Liver (tissue), 9 donors: ENCODE data around the gene MED23. TPM values are rescaled to one million over a fixed set of nuclear protein-coding genes. Genes with fewer than 3 reads are reported as not detected.

Source experiments
- DNase-seq: peaks from one replicate; pipeline ENCODE4 v3.0.0-alpha.2; 2017; ENCODE audit warnings: low spot score
- H3K27ac ChIP-seq, 2 donors: one replicate each; pipeline ENCODE4 v1.7.0; 2013; ENCODE audit warnings: inconsistent platforms in 2 of 2, low read length in 2 of 2, control low read depth in 1 of 2, low read depth in 1 of 2, mild to moderate bottlenecking in 1 of 2
- H3K27me3 ChIP-seq, 4 donors: one replicate each; pipeline versions ENCODE4 v1.6.1 to v1.7.0; 2013; ENCODE audit warnings: low read length in 3 of 4, inconsistent platforms in 1 of 4, mild to moderate bottlenecking in 1 of 4, moderate library complexity in 1 of 4; ENCODE audit not compliant: control insufficient read depth in 4 of 4, insufficient read depth in 4 of 4
- H3K36me3 ChIP-seq, 4 donors: one replicate each; pipeline versions ENCODE4 v1.6.1 to v1.7.0; 2013; ENCODE audit warnings: low read length in 3 of 4, mild to moderate bottlenecking in 3 of 4, low read depth in 1 of 4, moderate library complexity in 1 of 4; ENCODE audit not compliant: control insufficient read depth in 4 of 4, insufficient read depth in 3 of 4
- H3K4me1 ChIP-seq, 4 donors: one replicate each; pipeline versions ENCODE4 v1.6.1 to v1.7.0; 2013; ENCODE audit warnings: low read length in 3 of 4, mild to moderate bottlenecking in 3 of 4, moderate library complexity in 1 of 4; ENCODE audit not compliant: control insufficient read depth in 4 of 4, insufficient read depth in 4 of 4
- H3K4me3 ChIP-seq, 3 donors: one replicate each; pipeline versions ENCODE4 v1.6.1 to v1.7.0; 2013; ENCODE audit warnings: low read length in 3 of 3, control low read depth in 1 of 3, low read depth in 1 of 3, mild to moderate bottlenecking in 1 of 3
- H3K9ac ChIP-seq, 2 donors: one replicate each; pipeline ENCODE4 v1.7.0; 2013; ENCODE audit warnings: low read length in 2 of 2, mild to moderate bottlenecking in 2 of 2, moderate library complexity in 2 of 2, control low read depth in 1 of 2, low read depth in 1 of 2
- H3K9me3 ChIP-seq, 4 donors: one replicate each; pipeline versions ENCODE4 v1.6.1 to v1.7.0; 2013; ENCODE audit warnings: low read length in 3 of 4; ENCODE audit not compliant: control insufficient read depth in 4 of 4
- ATF3 ChIP-seq: IDR thresholded peaks from 2 replicates; pipeline ENCODE4 v1.6.1; 2016; ENCODE audit warnings: antibody characterized with exemption
- CTCF ChIP-seq: fragments of 150-350 bp; IDR thresholded peaks from 2 replicates; pipeline ENCODE4 v1.5.1; 2017; ENCODE audit warnings: improper control_type of control experiment, low read depth, low read length; ENCODE audit not compliant: missing input control
- EGR1 ChIP-seq, 2 donors: IDR thresholded peaks; 2 replicates each; pipeline ENCODE4 v1.6.1; 2016 to 2018; ENCODE audit warnings: antibody characterized with exemption in 2 of 2, low read depth in 2 of 2
- FOXA1 ChIP-seq: IDR thresholded peaks from 2 replicates; pipeline ENCODE4 v1.6.1; 2016; ENCODE audit warnings: antibody characterized with exemption
- FOXA2 ChIP-seq: IDR thresholded peaks from 2 replicates; pipeline ENCODE4 v1.6.1; 2016; ENCODE audit warnings: antibody characterized with exemption
- HNF4G ChIP-seq: IDR thresholded peaks from 2 replicates; pipeline ENCODE4 v1.6.1; 2016; ENCODE audit warnings: antibody characterized with exemption
- JUND ChIP-seq, 2 donors: IDR thresholded peaks; 2 replicates each; pipeline ENCODE4 v1.6.1; 2016; ENCODE audit warnings: antibody characterized with exemption in 2 of 2
- RAD21 ChIP-seq, 2 donors: IDR thresholded peaks; 2 replicates each; pipeline ENCODE4 v1.6.1; 2016; ENCODE audit warnings: antibody characterized with exemption in 2 of 2, mild to moderate bottlenecking in 2 of 2
- REST ChIP-seq: IDR thresholded peaks from 2 replicates; pipeline ENCODE4 v1.6.1; 2016; ENCODE audit warnings: antibody characterized with exemption, mild to moderate bottlenecking
- RXRA ChIP-seq, 2 donors: IDR thresholded peaks; 2 replicates each; pipeline ENCODE4 v1.6.1; 2017 to 2018; ENCODE audit warnings: antibody characterized with exemption in 2 of 2, mild to moderate bottlenecking in 1 of 2
- SP1 ChIP-seq: IDR thresholded peaks from 2 replicates; pipeline ENCODE4 v1.6.1; 2018; ENCODE audit warnings: antibody characterized with exemption, mild to moderate bottlenecking
- WGBS: extraction: QIAGEN DNeasy Blood & Tissue Kit; methylation state at CpG from one replicate; pipeline ENCODE4 v1.1.7; 2013; 5-methylcytosine and 5-hydroxymethylcytosine counted together
- polyA plus RNA-seq, 2 donors: library from polyadenylated mRNA; stranded (reverse) in 1 of 2; unstranded in 1 of 2; fragments of 200-250 nt in 1 of 2; fragments of >200 nt in 1 of 2; fragmentation: Nextera tagmentation in 1 of 2; extraction: Ambion mirVana in 1 of 2; gene quantifications; one replicate each; pipeline versions ENCODE4 v1.2.1 to v1.2.3, GENCODE V29; 2013 to 2015
- total RNA-seq, 2 donors: library from RNA; depleted of rRNA; stranded (reverse); fragments of >200 nt; gene quantifications; one replicate each; pipeline ENCODE4 v1.2.3, GENCODE V29; 2014
- donor health status: healthy.
- donor health status: healthy.
- donor health status: healthy.
- donor health status: healthy.
- donor health status: healthy.

Gene MED23
- total and polyA plus RNA-seq, 4 donors: 3.9 to 17.3 (median 13.4) TPM

GRCh38 chr6:131587909-131588308 is 40.1 kb downstream of the MED23 start:
- peaks cover 3 to 67% (median 47%) of the 10 kb centered on the region in 4 donors for H3K36me3 ChIP-seq
- H3K4me3 ChIP-seq: no peak overlapping the region
- H3K9me3 ChIP-seq: no peaks in the 10 kb centered on the region
- no peak overlapping the region for H3K27ac ChIP-seq
- H3K4me1 ChIP-seq: no peaks in the 10 kb centered on the region
- TF ChIP-seq ATF3: no peak
- TF ChIP-seq RXRA (IDR thresholded peaks at IDR 0.05): no peak
- TF ChIP-seq SP1: no peak
- TF ChIP-seq FOXA1: no peak
- TF ChIP-seq REST: no peak
- no peak for TF ChIP-seq CTCF
- no peak for TF ChIP-seq RAD21 (IDR thresholded peaks at IDR 0.05)
- no peak for TF ChIP-seq EGR1 (IDR thresholded peaks at IDR 0.05; ENCODE audit: low read depth in 2 of 2)
- no peak for TF ChIP-seq JUND (IDR thresholded peaks at IDR 0.05)
- 97% methylated on average over 4 of the region's 4 CpGs for WGBS
- DNase-seq: no peak
- H3K27me3 ChIP-seq: no peaks in the 10 kb centered on the region
- H3K9ac ChIP-seq: no peak overlapping the region

GRCh38 chr6:131586543-131586942 is 41.5 kb downstream of the MED23 start:
- Histone ChIP-seq H3K36me3 (peaks cover 3 to 75% (median 52%) of the 10 kb centered on the region in 4 donors), H3K9me3 (no peaks in the 10 kb centered on the region), H3K27ac (no peak overlapping the region), H3K4me1 (no peaks in the 10 kb centered on the region), H3K27me3 (no peaks in the 10 kb centered on the region), H3K4me3 (no peak overlapping the region), H3K9ac (no peak overlapping the region)
- DNase-seq: no peak
- WGBS: 70% methylated on average over 4 of the region's 4 CpGs
- no peak for TF ChIP-seq CTCF
- TF ChIP-seq JUND (IDR thresholded peaks at IDR 0.05): peak in 1 of 2 donors; percentile 25
- no peak for TF ChIP-seq HNF4G
- TF ChIP-seq FOXA2: no peak
